Measurements from ENCODE around the gene PPFIA2. TPM values are rescaled to one million over a fixed set of nuclear protein-coding genes. Genes with fewer than 3 reads are reported as not detected.

PPFIA2 gene
- total RNA-seq, 4 donors from 2014 or later, result 0.81 to 0.84 TPM; not detected in 2

DNA sequence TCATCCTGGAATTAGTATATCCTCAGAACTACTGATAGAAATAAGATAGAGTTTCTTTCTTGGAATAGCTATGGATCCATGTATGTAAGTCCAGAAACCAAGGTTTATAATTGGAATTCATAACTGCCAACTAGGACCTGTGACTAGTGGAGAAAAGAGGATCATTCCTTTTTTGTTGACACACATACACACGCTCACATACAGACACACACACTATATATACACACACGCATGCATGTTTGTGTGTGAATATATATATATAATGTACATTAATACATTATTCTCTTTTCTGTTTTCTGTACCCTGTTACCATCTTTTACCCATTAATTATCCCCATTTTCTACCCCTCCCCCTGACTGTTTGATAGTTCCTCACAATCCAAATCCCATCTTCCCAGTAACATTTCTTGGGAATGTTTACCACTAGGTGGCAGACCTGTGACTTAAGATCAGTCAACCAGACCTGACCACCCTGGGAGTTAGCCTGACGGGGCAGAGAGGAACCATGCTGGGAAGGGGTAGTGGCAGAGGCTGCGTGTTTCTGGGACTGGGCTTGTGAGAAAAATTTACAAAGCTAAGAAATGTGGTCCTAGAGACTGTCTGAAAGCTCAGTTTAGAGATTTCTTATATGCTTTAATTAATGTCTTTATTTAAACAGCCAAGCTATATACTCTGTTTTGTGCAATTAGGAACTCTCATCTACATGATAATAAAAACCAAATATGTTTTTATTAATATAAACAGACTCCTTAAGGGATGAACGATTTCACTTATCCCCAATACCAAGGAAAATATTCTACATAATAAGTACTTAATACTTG, 308.0 kb downstream of the PPFIA2 start:
- no peak for DNase-seq (ENCODE audit: low spot score in 2 of 2)

DNA sequence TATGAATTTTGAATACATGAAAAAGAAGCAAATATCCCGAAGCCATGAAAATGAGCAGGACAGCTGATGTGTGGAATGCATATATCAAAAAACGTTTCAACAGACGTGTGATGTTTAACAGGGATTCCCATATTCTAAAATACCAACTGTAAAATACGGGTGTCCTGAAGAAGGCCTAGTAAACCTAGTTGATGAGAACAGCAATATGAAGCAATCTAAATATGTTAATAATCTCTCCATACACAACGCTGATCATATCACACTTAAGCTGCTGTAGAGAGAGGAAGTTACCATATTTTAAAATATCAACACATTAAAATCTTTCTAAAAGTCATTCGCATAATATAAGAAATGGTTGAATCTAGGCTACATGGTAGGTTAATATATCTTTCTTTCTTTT, 317.5 kb downstream of the PPFIA2 start:
- intact Hi-C loops (cut with DNase I; ENCODE audit: low total_unique reads), result no loop called here
- DNase-seq (ENCODE audit: low spot score in 2 of 2), result no peak
- no peak for TF ChIP-seq CTCF (IDR thresholded peaks at IDR 0.05)
- no peak for TF ChIP-seq POLR2A (IDR thresholded peaks at IDR 0.05)

More for the DNA sequence above, 308.0 kb downstream of the PPFIA2 start:
- TF ChIP-seq CTCF (IDR thresholded peaks at IDR 0.05) (no peak), POLR2A (IDR thresholded peaks at IDR 0.05) (no peak)
- no peak overlapping the region for H3K4me3 ChIP-seq (ENCODE audit: low read depth, poor library complexity, severe bottlenecking)
- intact Hi-C loops (cut with DNase I; ENCODE audit: low total_unique reads), result no loop called here
- WGBS, 2 donors, result 31 to 37% methylated on average over 5 of the region's 5 CpGs

DNA sequence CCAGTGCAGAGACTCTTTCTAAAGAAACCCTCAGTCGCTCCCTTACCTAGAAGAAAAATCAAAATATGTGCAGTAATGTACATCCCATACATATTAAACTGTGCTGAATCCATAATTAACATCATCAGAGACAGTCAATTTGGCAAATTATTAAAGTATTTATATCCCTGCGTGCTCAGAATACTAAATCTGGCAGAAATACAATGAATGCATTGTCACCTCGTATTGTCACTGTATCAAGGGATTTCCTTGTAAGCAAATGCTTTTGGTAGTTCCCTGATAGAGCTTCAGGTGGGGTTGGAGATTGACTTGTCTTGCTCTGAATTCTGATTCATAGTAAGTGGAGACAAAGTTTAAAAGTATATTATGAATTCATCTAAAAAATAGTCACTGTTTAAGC, 319.1 kb downstream of the PPFIA2 start:
- intact Hi-C loops (cut with DNase I; ENCODE audit: low total_unique reads), result no loop called here
- H3K4me3 ChIP-seq (ENCODE audit: low read depth, poor library complexity, severe bottlenecking), result no peak overlapping the region
- DNase-seq (ENCODE audit: low spot score in 2 of 2), result no peak
- 50 to 52% methylated on average over 3 of the region's 3 CpGs for WGBS, 2 donors
- TF ChIP-seq POLR2A (IDR thresholded peaks at IDR 0.05), result no peak

More for the DNA sequence above, 317.5 kb downstream of the PPFIA2 start:
- H3K4me3 ChIP-seq (ENCODE audit: low read depth, poor library complexity, severe bottlenecking), result no peak overlapping the region
- WGBS, 2 donors, result 72 to 74% methylated on average over 6 of the region's 6 CpGs

GRCh38 chr12:81439344-81439743, 319.8 kb downstream of the PPFIA2 start:
- WGBS, 2 donors, result 62 to 69% methylated on average over 5 of the region's 5 CpGs
- intact Hi-C loops (cut with DNase I; ENCODE audit: low total_unique reads), result no loop called here
- DNase-seq (ENCODE audit: low spot score in 2 of 2), result no peak
- TF ChIP-seq POLR2A (IDR thresholded peaks at IDR 0.05) (no peak), CTCF (IDR thresholded peaks at IDR 0.05) (no peak)
- no peak overlapping the region for H3K4me3 ChIP-seq (ENCODE audit: low read depth, poor library complexity, severe bottlenecking)

GRCh38 chr12:81417056-81417455, 342.1 kb downstream of the PPFIA2 start:
- DNase-seq (ENCODE audit: low spot score in 2 of 2), result no peak
- 68 to 76% methylated on average over 2 to 3 of the region's 3 CpGs for whole genome bisulfite sequencing, 2 donors
- intact Hi-C loops (cut with DNase I; ENCODE audit: low total_unique reads), result no loop called here
- no peak overlapping the region for H3K4me3 ChIP-seq (ENCODE audit: low read depth, poor library complexity, severe bottlenecking)
- TF ChIP-seq POLR2A (IDR thresholded peaks at IDR 0.05) (no peak), CTCF (IDR thresholded peaks at IDR 0.05) (no peak)

DNA sequence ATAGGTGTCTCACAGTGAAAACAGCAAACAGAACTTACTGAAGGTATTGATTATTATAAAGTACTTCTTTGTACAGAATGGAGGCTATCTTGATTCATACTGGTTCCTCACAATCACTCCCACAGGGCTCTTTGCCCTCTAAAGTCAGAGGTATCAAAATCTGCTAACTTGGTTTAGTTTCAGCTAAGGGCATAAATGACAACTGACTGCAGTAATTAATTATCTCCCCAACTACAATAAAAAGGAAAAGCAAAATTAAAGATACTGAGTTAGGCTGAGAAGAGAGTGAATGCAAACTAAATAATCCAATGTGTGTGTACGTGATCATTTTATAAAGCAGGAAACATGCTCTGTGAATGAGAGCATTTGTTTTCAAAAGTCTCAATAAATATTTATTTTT, 342.6 kb downstream of the PPFIA2 start:
- 73 to 82% methylated on average over 1 of the region's 1 CpG for WGBS, 2 donors
- no peak for DNase-seq (ENCODE audit: low spot score in 2 of 2)
- intact Hi-C loops (cut with DNase I; ENCODE audit: low total_unique reads), result no loop called here
- H3K4me3 ChIP-seq (ENCODE audit: low read depth, poor library complexity, severe bottlenecking), result no peak overlapping the region
- no peak for TF ChIP-seq POLR2A (IDR thresholded peaks at IDR 0.05)
- no peak for TF ChIP-seq CTCF (IDR thresholded peaks at IDR 0.05)

All from lower leg skin (tissue), 4 donors.